Lower leg skin (tissue), 3 donors: Measurements from ENCODE around the gene ABHD18.

Experiments used
- CTCF ChIP-seq, 3 donors: fragments of 450-650 bp; IDR thresholded peaks; one replicate each; pipeline ENCODE4 v1.5.1; 2016; ENCODE audit warnings: antibody characterized with exemption in 3 of 3, mild to moderate bottlenecking in 3 of 3, moderate library complexity in 2 of 3
- POLR2A ChIP-seq, 2 donors: fragments of 450-650 bp; IDR thresholded peaks; one replicate each; pipeline ENCODE4 v1.6.1; 2016 to 2017; ENCODE audit warnings: antibody characterized with exemption in 2 of 2, mild to moderate bottlenecking in 1 of 2, moderate library complexity in 1 of 2

GRCh38 chr4:127997534-127998388 is 32.6 kb downstream of the ABHD18 start:
- TF ChIP-seq POLR2A (IDR thresholded peaks at IDR 0.05) (no peak), CTCF (IDR thresholded peaks at IDR 0.05) (no peak)
